Erythroblast (primary cell): ENCODE results near the gene ATG2B.

Experiments used
- GATA1 ChIP-seq: IDR thresholded peaks from 2 replicates; pipeline ENCODE4 v1.6.1; 2011; ENCODE audit warnings: low read depth, mild to moderate bottlenecking, control low read depth, low read length, moderate library complexity
- POLR2A ChIP-seq: IDR thresholded peaks from 2 replicates; pipeline ENCODE4 v1.6.1; 2011; ENCODE audit warnings: mild to moderate bottlenecking, low read length

- TF ChIP-seq POLR2A (no peak), GATA1 (no peak)
These were observed 105.2 kb downstream of the ATG2B start for GRCh38 chr14:96257900-96258299.
